Embryonic facial prominence (tissue), 1 donor: ENCODE data around the gene PPP1R15B.
A peak's percentile ranks its signal among the peaks of the same experiment; 100 is the strongest.

Experiments used
- DNase-seq: peaks from one replicate; pipeline ENCODE4 v3.0.0-alpha.2; 2016; ENCODE audit errors: extremely low spot score

PPP1R15B gene

DNA sequence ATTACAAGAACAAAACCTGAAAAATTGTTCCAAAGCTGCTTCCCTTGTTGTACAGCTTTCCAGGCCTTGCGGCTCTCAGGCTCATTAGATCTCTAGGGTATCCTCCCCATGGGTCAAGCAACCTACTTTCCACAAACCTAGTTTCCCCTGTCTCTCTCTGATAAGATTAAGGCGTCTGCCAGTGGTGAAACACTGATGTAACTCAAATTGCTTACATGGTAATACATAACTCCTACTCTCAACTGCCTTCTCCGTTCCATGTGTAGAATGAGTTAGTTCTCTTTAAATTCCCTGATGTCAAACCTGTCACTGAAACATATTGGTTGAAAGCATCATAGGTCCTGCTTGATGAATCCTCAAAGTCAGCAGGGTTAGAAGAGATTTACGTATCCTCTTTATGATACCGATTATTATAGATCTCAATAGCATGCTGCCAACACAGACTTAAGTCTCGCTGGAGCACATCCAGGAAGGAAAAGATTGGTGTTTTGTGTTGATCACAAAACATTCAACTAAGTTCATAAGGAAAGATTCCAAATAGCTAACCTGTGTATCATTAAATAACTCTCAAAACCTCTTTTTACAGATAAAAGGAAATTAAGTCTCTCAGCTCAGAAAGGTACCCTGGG, 10.6 kb downstream of the PPP1R15B start:
- DNase-seq = no peak

DNA sequence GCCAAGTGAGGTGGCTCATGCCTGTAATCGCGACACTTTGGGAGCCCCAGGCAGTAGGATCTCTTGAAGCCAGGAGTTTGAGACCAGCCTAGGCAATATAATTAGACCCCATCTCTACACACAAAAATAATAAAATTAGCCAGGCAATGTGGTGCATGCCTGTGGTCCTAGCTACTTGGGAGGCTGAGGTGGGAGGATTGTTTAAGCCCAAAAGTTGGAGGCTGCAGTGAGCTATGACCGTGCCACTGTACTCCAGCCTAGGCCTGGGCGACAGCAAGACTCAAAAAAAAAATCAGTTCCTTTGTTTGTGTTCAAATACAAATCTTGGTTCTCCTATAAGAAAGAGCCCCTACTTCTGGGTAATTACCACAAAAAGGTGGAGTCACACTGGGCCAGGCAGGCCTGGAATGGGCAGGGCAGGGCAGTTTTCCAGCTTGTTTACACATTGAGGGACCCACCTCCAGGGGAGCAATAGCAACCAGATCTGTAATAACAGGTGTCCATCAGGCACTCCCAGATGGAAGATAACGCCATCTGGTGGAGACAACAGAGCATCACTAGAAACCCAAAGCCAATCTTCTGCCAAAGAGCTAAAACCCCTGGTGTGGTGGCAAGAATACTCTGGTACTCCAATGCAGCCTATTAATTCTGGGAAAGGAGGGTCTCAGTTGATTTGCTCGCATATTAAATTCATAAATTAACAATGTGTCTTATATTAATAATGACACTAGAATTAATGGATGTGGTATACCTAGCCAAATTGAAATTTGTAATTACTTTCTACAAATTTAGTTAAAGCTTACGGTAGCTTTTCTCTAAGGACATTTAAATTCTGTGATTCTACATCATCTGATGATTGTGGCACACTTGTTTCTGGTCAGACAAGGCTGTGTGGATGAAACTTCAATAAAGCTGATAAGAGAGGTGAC, 13.2 kb downstream of the PPP1R15B start:
- peak; percentile 67 for DNase-seq

DNA sequence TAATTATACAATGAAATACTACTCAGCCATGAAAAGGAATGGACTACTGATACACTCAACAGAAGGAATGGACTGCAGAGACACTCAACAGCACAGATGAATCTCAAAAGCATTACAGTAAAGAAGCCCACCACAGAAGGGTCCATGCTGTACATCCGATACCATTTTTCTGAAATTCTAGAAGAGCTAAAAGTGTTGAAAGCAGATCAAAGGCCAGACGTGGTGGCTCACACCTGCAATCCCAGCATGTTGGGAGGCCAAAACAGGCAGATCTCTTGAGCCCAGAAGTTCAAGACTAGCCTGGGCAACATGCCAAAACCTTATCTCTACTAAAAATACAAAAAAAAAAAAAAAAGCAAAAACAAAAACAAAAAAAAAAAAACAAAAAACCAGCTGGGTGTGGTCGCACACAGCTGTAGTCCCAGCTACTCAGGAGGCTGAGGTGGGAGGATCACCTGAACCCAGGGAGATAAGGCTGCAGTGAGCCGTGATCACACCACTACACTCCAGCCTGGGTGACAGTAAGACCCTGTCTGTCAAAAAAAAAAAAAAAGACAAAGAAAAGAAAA, 15.5 kb downstream of the PPP1R15B start:
- no peak for DNase-seq

DNA sequence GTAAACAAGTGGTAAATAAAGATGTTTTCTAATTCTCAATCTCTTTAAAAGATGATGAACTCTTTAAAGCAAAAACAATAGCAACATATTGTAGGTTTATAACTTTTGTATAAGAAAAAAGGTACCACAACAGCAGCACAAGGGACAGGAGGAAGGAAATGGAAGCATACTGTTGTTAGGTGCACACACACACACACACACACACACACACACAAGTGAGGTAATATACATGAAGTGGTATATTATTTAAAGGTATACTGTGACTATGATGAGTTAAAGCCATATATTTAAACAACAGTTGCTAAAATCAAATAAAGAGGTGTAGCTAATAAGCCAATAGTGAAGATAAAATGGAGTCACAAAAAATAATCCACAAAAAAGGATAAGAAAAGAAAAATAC, 20.0 kb downstream of the PPP1R15B start:
- DNase-seq = no peak

DNA sequence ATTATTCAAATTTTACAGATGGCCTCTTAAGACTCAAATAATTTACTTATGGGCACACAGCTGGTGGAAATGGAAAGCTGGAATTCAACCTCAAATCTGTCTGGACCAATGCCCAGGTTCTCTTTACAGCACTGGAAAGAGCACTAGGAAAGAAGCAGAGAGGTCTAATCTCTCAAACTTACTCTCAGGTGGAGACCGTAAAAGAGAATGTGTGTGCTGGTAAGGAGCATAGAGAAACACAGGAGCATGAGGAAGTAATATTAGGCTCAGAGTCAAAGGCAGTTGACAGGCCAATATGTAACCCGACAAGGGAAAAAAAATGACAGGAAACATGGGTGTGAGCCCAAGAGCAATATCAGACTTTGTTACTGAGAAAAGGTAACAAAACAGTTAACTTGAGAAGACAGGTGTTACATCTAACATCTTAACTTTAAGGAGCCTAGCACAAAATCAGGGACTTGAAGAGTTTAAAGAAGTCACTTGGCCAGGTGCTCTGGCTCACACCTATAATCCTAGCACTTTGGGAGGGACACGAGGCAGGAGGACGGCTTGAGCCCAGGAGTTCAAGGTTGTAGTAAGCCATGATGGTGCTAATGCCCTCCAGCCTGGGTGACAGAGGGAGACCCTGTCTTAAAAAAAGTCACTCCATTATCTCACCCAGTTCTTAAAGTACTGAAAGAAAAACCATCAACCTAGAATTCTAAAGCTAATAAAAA, 20.7 kb downstream of the PPP1R15B start:
- DNase-seq = no peak

DNA sequence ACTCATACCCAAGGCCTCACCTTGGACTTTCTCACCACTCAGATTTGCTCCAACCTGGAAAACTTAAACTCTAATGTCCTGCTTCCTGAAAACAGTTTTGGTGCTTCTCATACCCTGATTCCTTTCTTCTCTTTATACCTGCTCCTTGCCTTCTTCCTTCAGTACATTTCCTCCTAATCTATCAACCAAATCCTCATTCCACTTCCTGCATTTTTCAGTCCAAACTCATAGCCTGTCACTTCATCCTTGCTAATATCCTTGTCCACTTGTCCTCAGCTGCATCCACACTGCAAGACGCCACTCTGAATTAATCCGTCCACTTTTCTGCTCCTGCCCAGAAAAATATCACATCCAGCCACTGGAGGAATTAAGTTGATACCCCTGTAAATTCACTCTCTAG, 25.9 kb downstream of the PPP1R15B start:
- no peak for DNase-seq

DNA sequence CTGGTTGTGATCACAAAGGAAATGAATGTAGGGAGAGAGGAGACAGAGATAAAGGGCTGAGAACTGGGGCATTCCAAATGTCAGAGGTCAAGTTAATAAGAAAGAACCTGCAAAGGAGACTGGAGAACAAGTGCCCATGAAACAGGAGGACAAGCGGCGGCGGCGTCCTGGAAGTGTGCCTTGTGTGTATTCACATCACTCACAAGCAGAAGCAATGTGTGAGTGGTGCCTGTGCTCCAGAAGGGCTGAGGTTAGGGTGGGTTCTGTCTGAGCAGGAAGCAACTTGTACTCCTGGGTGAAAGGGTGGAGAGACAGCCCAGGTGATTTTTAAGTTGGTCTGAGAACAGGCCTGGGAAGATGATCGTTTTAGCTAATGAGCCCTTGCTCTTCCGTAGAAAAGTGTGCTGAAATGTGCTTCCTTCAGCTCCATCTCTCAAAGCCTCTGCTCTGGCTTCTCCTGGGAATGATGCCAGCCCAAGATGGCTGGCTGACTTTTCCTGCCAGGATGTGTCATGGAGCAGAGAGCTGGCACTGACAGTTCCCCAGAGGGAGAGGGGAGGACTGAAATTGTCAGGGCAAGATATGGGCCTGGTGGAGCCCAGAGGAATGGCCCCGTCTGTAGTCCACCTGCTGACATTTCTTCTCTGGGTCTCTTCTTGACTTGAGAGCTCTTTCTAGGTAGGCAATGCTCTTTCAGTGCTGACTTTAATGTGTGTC, 26.8 kb downstream of the PPP1R15B start:
- DNase-seq = no peak

DNA sequence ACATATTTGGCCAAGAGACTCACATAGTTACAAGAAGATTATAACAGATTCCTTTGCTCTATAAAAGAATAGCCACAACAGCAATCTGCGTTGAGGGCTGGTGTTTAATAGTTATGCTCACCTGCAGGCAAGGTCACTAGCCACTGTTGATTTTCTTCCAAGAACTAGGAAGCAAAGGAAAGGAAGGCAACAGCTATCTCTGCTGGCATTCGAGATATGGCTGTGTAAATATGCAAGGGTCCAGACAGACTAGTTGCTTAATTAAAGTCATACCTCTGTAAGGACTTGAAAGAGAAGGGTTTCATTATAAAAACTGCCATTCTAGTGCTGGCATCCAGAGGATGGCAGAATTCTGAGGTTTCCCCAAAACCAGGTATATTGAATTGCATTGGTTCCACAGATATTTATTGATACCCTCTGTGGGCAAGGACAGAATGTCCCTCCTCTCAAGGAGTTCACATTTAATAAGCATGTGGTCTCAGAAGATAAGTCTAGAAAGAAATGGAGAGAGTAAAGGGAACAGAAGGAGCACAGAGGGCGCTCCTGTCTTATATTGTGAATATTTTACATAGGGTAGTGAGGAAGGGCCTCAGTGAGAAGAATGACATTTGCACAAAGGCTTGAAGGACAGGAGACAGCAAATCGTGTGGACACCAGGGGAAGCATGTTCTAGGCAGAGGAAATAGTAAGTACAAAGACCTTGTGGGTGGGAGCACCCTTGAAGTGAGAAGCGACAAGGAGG, 28.3 kb downstream of the PPP1R15B start:
- DNase-seq = no peak

DNA sequence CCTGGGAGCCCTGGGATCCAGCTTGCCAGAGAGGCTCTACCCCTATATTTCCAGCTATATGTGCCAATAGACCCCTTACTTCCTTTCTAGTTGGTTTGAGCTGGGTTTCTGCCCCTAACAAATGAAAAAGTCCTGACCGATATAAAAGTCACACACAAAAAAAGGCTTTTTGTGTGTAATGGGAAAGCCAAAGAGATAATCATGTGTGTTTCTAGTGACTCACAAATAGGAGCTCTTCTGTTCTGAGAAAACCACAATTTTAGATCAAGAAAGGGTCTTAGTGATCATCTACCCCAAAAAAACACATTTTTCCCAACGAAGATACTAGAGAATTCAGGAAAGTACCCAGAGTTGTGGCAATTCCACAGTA, 28.9 kb downstream of the PPP1R15B start:
- DNase-seq = no peak

DNA sequence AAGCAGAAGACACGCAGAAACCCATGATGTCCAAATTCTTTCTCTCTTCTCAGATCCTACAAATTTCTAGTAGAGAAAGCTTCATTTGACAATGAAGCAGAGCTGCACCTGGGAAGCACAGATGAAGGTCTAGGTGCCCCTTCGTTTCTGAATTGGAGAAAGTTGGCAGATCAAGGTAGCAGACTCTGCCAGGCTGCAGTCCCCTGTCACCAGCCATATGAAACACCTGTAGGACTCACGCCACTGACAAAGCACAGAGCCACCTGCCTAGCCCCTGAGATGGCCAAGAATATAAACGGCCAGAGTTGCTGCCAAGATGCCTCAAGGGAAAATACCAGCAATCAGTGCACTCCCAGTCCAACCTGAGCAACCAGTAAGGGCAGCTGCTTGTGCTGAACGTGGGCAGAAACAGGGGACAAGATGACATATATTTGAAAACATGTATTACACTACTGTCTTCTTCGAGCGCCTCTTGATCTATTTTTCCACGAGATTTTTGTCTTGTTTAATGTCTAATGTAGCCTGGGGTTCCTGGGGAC, 31.3 kb downstream of the PPP1R15B start:
- DNase-seq = no peak

DNA sequence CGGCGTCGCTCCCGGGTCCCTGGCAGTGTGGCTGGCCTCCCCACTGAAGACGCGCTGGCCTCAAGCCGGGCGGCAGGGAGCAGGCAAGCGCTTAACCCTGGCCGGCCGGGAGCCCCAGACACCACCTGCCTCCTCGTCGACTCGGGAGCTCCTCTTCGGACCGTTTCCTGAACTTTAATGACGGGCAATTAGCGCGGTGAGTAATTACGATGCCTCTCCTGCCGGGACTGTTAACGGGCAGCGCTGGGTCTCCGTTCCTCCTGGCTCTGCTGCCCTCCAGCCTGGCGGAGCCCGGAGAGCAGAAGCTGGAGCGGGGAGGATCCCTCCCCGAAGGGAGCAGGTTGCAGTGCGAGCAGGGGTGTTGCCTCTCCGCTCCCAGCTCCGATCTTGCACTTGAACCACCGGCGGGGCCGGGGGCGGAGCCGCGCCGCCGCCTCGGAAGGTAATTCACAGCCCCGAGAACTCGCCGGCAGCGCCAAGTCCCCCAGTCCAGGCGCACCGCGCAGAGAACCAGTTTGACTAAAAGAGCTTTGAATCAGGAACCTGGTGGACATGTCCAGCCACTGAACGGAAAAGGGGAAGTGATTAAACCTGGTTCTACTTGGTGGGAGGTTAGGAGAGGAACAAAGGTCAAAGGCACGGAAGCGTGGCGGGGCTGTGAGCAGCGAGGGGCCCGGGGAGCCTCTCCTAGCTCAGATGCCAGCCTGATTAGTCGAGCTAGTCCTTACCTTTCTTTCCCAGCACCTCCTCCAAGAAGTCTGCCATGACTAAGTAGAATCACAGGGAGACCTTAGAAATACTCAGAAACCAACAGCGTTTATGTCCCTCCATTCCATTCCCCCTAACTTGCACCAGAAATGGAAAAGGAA, 33.6 kb downstream of the PPP1R15B start:
- no peak for DNase-seq

DNA sequence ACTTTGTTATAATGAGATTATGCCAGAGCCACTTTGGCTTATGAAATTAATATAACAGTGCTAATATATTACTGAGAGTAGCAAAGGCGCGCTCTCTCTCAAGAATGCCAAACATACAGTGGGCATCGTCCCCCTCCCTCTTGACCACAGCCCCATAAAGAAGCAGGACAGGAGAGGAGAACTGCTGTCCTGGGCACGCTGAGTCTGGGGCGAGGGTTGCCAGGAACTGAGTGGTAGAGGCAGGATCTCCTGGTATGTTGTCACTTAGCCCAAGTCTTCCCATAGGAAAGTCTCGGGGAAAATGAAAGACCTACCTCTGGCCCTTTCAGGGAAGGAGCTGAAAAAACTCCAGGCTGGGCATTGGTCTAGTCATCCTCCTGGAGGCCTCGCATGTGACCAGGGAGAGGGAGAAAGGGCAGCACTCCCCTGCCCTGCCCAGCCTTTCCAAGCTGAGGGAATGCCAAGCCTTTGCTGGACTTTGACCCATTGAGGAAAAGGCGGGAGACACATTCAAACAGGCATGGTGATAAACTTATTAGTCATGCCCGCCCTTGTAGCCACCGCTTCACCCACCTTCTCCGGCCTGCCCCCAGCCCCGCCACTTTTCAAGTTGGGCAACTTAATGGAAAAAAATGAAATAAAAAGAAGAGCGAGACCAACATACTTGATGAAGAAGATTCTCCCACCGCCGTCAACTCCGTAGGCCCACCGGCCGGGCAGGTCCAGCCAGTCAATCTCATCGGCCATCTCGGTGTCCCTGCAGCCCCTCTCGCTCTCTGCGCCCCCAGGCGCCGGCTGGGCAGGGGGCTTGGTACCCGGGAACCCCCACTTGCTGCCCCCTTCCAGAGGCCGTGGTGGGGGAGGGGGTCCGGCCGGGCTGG, 34.5 kb downstream of the PPP1R15B start:
- no peak for DNase-seq

DNA sequence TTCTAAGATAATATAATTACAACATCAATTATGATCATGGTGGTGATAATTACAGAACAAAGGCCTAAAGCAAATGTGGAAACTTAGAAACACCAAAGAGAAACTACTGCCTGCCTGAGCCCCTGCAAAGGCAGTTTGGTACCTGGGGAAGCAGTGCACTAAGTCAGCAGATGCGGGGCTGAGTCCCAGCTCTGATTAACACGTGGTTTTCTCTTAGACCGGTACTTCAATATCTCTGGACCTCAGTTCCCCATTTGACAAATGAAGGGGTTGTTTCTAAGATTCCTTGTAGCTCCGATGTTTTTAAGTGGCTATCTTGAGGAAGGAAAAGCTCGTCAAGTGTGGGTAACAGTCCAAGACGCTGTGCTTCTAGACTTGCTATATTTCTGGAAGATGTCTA, 35.2 kb downstream of the PPP1R15B start:
- DNase-seq = no peak

DNA sequence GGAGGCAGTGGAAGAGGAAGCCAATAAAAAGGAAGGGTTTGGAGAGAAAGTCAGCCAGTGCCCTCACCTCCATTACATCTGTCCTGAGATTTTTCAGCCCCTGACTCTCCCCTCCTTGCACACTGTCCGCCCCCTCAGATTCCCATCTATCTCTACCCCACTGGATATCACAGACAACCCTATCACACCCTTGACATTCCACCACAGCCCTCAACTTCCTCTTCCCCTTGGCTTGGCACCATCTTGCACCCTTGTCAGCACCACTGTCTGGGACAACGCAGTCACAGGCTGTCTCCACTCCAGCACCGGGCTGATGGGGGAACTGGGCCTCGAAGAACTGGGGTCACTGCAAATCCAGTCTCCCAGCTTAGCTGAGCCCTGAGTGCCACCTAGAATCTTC, 37.7 kb downstream of the PPP1R15B start:
- DNase-seq = no peak

DNA sequence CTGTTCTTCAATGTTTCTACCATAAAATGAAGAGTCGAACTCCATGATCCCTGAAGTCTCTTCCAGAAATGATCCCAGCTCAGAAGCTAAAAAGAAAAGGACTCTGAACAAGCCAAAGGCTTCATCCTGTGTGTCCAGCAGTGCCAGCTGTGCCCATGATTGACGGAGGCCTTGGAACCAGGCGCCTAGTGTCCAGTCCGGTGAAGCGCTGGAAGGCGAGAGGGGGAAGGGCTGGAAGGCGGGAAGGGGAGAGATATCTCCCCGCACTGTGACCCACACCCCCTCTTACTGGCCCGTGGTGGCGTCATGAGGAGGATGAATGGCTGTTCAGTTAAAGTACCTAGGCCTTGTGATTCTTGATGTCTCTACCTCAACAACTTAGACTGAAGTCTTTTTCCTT, 41.4 kb downstream of the PPP1R15B start:
- no peak for DNase-seq

DNA sequence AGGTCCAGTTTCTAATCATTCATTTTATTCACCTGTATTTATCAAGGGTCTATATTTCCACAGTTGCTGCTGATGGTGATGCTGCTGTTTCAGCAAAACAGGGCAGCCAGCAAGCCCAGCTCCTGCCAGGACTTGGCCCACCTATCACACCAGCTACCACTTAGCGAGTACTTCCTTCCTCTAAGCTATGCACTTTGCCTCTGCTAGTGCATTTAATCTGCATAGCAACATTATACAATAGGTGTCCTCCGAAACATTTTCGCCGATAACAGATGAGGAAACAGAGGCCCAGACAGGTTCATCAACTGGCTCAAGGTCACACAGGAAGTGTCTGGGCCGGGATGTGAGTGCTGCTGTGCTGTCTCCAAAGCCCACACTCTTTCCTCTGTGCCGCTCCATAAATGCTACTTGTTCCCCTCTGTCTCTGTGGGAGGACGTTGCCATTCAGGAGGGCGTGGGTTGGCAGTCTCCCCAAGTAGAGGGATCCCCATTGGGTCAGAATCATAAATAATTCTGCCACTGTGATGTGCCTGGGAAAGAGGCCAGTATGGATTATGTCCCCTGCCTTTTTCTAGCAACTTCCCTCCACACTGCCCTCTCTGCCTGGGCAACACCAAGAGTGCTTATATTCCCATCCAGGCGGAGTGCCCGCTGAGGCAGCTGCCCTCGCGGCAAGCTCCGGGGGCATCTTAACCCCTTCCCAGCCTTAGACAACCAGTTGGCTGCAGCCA, 42.5 kb downstream of the PPP1R15B start:
- DNase-seq = no peak

DNA sequence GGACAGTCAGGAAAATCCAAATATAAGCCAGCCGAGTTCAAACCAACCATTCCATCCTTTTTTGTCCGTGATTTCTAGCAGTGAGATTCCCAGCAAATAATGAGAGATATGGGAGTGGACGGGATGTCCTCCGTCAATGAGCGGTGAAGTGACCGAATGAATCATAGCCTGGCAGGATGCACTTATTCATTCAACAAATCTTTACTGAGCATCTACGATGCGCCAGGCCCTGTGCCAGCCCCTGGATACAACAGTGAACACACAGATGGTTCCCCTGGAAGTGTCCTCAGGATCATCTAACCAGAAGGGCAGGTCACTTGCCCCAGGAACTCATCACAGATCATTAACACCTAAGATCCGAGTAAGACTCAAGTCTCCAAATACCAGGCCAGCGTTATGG, 43.7 kb downstream of the PPP1R15B start:
- no peak for DNase-seq
